K562 (cell line): ENCODE measurements around the gene JMJD1C. TPM values are rescaled to one million over a fixed set of nuclear protein-coding genes. Genes with fewer than 3 reads are reported as not detected.

Experiments used
- AFF1 ChIP-seq, 2 experiments: fragments of 450-650 bp; IDR thresholded peaks; 2 replicates each; pipeline ENCODE4 v1.6.1; 2018; ENCODE audit warnings: mild to moderate bottlenecking in 2 of 2, low read depth in 1 of 2; ENCODE audit not compliant: partially characterized antibody in 2 of 2
- ARID1B ChIP-seq: fragments of 450-650 bp; IDR thresholded peaks from 2 replicates; pipeline ENCODE4 v1.6.1; 2016; ENCODE audit warnings: antibody characterized with exemption, mild to moderate bottlenecking, inconsistent platforms
- CBX1 ChIP-seq: sonication (generic); IDR thresholded peaks from 2 replicates; pipeline ENCODE4 v1.6.1; 2016; ENCODE audit warnings: antibody characterized with exemption, low read depth, mild to moderate bottlenecking
- CC2D1A ChIP-seq: fragments of 450-650 bp; IDR thresholded peaks from 2 replicates; pipeline ENCODE4 v1.6.1; 2017; ENCODE audit warnings: mild to moderate bottlenecking
- CGGBP1 ChIP-seq: fragments of 250-450 bp; sonication (Bioruptor Pico); IDR thresholded peaks from 2 replicates; pipeline ENCODE4 v1.9.0; 2021; ENCODE audit warnings: mild to moderate bottlenecking
- CHD4 ChIP-seq: fragments of 200-600 bp; sonication (generic); IDR thresholded peaks from 3 replicates; pipeline ENCODE4 v1.6.1; 2012; ENCODE audit warnings: low read depth, mild to moderate bottlenecking, mixed read lengths, low read length, inconsistent platforms; ENCODE audit not compliant: insufficient read depth, insufficient replicate concordance, poor library complexity, severe bottlenecking
- CTBP1 ChIP-seq: fragments of 450-650 bp; IDR thresholded peaks from 2 replicates; pipeline ENCODE4 v1.6.1; 2016; ENCODE audit warnings: borderline replicate concordance
- DMBX1 ChIP-seq: fragments of 250-450 bp; sonication (Bioruptor Pico); IDR thresholded peaks from 2 replicates; pipeline ENCODE4 v1.8.0; 2022; ENCODE audit warnings: inconsistent platforms, mild to moderate bottlenecking, moderate library complexity, borderline replicate concordance
- ELF2 ChIP-seq: fragments of 250-450 bp; sonication (Bioruptor Pico); IDR thresholded peaks from 2 replicates; pipeline ENCODE4 v1.5.0; 2021; ENCODE audit warnings: mild to moderate bottlenecking
- FIP1L1 ChIP-seq: fragments of 200-400 bp; formaldehyde crosslinking; IDR thresholded peaks from 2 replicates; pipeline ENCODE4 v1.6.1; 2018; ENCODE audit warnings: mild to moderate bottlenecking, low read depth, low read length; ENCODE audit not compliant: poor library complexity, severe bottlenecking
- HIVEP1 ChIP-seq: fragments of 250-450 bp; sonication (Bioruptor Pico); IDR thresholded peaks from 2 replicates; pipeline ENCODE4 v1.4.0; 2020; ENCODE audit warnings: mild to moderate bottlenecking
- HNRNPL ChIP-seq: fragments of 200-400 bp; formaldehyde crosslinking; IDR thresholded peaks from 2 replicates; pipeline ENCODE4 v1.6.1; 2017; ENCODE audit warnings: low read depth, mild to moderate bottlenecking, low read length
- HNRNPUL1 ChIP-seq: fragments of 200-400 bp; formaldehyde crosslinking; IDR thresholded peaks from 2 replicates; pipeline ENCODE4 v1.6.1; 2017; ENCODE audit warnings: low read length
- MIER1 ChIP-seq: fragments of 450-650 bp; IDR thresholded peaks from 2 replicates; pipeline ENCODE4 v1.6.1; 2016; ENCODE audit warnings: antibody characterized with exemption, mild to moderate bottlenecking, low read depth
- NCOA4 ChIP-seq: fragments of 450-650 bp; IDR thresholded peaks from 2 replicates; pipeline ENCODE4 v1.6.1; 2018; ENCODE audit warnings: mild to moderate bottlenecking; ENCODE audit not compliant: partially characterized antibody
- NFIX ChIP-seq: fragments of 250-450 bp; sonication (Bioruptor Pico); IDR thresholded peaks from 2 replicates; pipeline ENCODE4 v1.4.0; 2020; ENCODE audit warnings: low read depth, mild to moderate bottlenecking, moderate library complexity
- PCBP2 ChIP-seq: fragments of 200-400 bp; formaldehyde crosslinking; IDR thresholded peaks from 2 replicates; pipeline ENCODE4 v1.6.1; 2018; ENCODE audit warnings: low read length, low read depth, mild to moderate bottlenecking, moderate library complexity; ENCODE audit not compliant: poor library complexity, severe bottlenecking
- PML ChIP-seq: IDR thresholded peaks from 2 replicates; pipeline ENCODE4 v1.6.1; 2012; ENCODE audit warnings: low read length, inconsistent platforms
- SIN3A ChIP-seq, 2 experiments: fragments of 150-350 bp in 1 of 2; IDR thresholded peaks; 2 replicates each; pipeline ENCODE4 v1.6.1; 2011 to 2016; ENCODE audit warnings: borderline replicate concordance in 2 of 2, low read depth in 2 of 2, low read length in 2 of 2, mild to moderate bottlenecking in 2 of 2, moderate library complexity in 2 of 2; ENCODE audit not compliant: control insufficient read depth in 1 of 2
- SIRT6 ChIP-seq: IDR thresholded peaks from one replicate; pipeline ENCODE4 v1.6.1; 2012; ENCODE audit warnings: low read depth, mild to moderate bottlenecking, control low read depth, inconsistent platforms, low read length, moderate library complexity
- SMAD1 ChIP-seq: fragments of 150-350 bp; IDR thresholded peaks from 2 replicates; pipeline ENCODE4 v1.6.1; 2014; ENCODE audit warnings: low read length, low read depth; ENCODE audit not compliant: partially characterized antibody
- U2AF1 ChIP-seq: fragments of 200-400 bp; formaldehyde crosslinking; optimal IDR thresholded peaks from 2 replicates; pipeline ENCODE3; 2017; ENCODE audit warnings: mild to moderate bottlenecking, low read depth, low read length, moderate library complexity
- ZC3H4 ChIP-seq: sonication (generic); formaldehyde crosslinking; IDR thresholded peaks from 2 replicates; pipeline ENCODE4 v1.9.0; 2021; ENCODE audit warnings: missing genetic modification reagents, borderline replicate concordance
- ZEB2 ChIP-seq: fragments of 450-650 bp; IDR thresholded peaks from 2 replicates; pipeline ENCODE4 v1.6.1; 2016
- ZNF780A ChIP-seq: fragments of 250-450 bp; sonication (Bioruptor Pico); IDR thresholded peaks from 2 replicates; pipeline ENCODE4 v1.5.0; 2021; ENCODE audit warnings: mild to moderate bottlenecking
- polyA plus RNA-seq, 8 experiments: library from polyadenylated mRNA; depleted of rRNA in 4 of 8; stranded (reverse) in 5 of 8; unstranded in 3 of 8; fragments of >200 nt; fragmentation: Nextera tagmentation in 2 of 8; fragmentation: Illumina TruSeq in 1 of 8; extraction: Ambion mirVana in 2 of 8; extraction: Trizol in 1 of 8; gene quantifications; 2 replicates each; pipeline versions ENCODE4 v1.2.1 to v1.2.3, GENCODE V29; 2011 to 2014; ENCODE audit warnings: inconsistent platforms in 1 of 8, missing spikeins in 1 of 8
- total RNA-seq, 7 experiments: library from RNA; depleted of rRNA in 6 of 7; stranded (reverse); fragments of >200 nt in 6 of 7; fragmentation: Illumina TruSeq in 2 of 7; extraction: Trizol in 2 of 7; gene quantifications; 2 replicates each; pipeline versions ENCODE4 v1.2.1 to v1.2.3, GENCODE V29; 2011 to 2021; ENCODE audit warnings: low replicate concordance in 1 of 7

JMJD1C gene
- total and polyA plus RNA-seq, 9 of the 15 experiments (the other 6 are each of a cell fraction or from before 2014, with no cell fraction given), result 25.3 to 68.0 (median 47.2) TPM

- no peak for TF ChIP-seq SMAD1
- TF ChIP-seq NFIX, result no peak
- TF ChIP-seq CTBP1, result peak; percentile 94
- TF ChIP-seq FIP1L1, result peak; percentile 61
- no peak for TF ChIP-seq SIRT6
- no peak; the same call in 1 of the 2 replicates for TF ChIP-seq ARID1B
- peak; percentile 10 to 75; a peak in 1 of 4 replicates for TF ChIP-seq SIN3A (IDR thresholded peaks at IDR 0.05; ENCODE audit: borderline replicate concordance in 2 of 2, control insufficient read depth in 1 of 2, low read depth in 2 of 2, low read length in 2 of 2)
- TF ChIP-seq PCBP2, result no peak
- peak; percentile 32; the same call in 1 of the 2 replicates for TF ChIP-seq HNRNPL
- TF ChIP-seq ZEB2, result no peak
- no peak for TF ChIP-seq HNRNPUL1
- TF ChIP-seq PML, result peak; percentile 72; the same call in 1 of the 2 replicates
- no peak; the same call in 1 of the 2 replicates for TF ChIP-seq MIER1
- TF ChIP-seq ZNF780A (CRISPR knock-in tag), result no peak
- no peak for TF ChIP-seq AFF1 (IDR thresholded peaks at IDR 0.05; ENCODE audit: low read depth in 1 of 2, partially characterized antibody in 2 of 2)
- TF ChIP-seq CC2D1A, result peak; percentile 97
- TF ChIP-seq CHD4, result no peak
- TF ChIP-seq HIVEP1, result no peak
- peak; percentile 89 for TF ChIP-seq CGGBP1 (CRISPR knock-in tag)
- TF ChIP-seq NCOA4, result no peak
- TF ChIP-seq ZC3H4 (CRISPR knock-in tag), result peak; percentile 92; the same call in 1 of the 2 replicates
- TF ChIP-seq CBX1, result peak; percentile 96
- TF ChIP-seq ELF2, result no peak
- peak; percentile 29 for TF ChIP-seq U2AF1
- TF ChIP-seq DMBX1 (CRISPR knock-in tag), result no peak
These were observed at the start of gene JMJD1C (continued) for GRCh38 chr10:63465293-63466143.
